RPMI8226 (cell line): ENCODE data around the gene YWHAG.
A peak's percentile ranks its signal among the peaks of the same experiment; 100 is the strongest.
"Not testable (repeated sequence)": the region's sequence is repeated elsewhere in the genome, so short reads cannot be mapped to it uniquely, and the experiment has no call there.

ENCODE experiments used
- DNase-seq: peaks from one replicate; pipeline ENCODE4 v3.0.0-alpha.2; 2015

YWHAG gene

DNA sequence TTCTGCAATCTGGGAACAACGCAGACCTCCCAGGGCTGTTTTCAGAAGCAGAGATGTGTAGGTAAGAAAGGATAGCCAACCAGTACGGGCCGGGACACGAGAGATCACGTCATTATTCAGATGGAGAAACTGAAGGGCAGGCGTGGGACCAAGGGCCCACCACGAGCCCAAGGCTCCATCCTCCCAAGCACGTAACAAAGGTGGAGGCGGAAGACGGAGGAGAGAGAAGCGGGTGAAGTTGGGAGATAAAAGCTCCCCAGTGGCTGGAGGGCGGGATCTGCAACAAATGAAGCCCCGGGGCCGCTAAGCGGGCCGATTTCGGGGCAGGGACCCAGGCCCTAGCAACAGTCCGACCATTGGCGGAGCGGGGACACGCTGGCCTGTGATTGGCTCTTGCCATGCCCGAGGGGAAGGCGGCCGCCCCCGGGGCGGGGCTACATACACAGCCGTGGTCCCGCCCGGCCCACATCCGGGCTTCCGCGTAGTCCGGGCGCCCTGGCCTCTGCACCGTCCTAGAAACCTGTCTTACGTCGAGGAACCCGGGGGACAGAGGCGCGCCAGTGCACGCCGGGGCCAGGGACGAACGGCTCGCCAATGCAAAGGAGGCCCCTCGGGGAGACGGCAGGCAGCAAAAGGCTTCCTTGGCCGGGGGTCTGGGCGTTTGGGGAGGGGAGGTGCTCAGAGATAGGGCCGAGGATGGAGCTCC is 40.9 kb downstream of the YWHAG start:
- DNase-seq, result peak; percentile 99

DNA sequence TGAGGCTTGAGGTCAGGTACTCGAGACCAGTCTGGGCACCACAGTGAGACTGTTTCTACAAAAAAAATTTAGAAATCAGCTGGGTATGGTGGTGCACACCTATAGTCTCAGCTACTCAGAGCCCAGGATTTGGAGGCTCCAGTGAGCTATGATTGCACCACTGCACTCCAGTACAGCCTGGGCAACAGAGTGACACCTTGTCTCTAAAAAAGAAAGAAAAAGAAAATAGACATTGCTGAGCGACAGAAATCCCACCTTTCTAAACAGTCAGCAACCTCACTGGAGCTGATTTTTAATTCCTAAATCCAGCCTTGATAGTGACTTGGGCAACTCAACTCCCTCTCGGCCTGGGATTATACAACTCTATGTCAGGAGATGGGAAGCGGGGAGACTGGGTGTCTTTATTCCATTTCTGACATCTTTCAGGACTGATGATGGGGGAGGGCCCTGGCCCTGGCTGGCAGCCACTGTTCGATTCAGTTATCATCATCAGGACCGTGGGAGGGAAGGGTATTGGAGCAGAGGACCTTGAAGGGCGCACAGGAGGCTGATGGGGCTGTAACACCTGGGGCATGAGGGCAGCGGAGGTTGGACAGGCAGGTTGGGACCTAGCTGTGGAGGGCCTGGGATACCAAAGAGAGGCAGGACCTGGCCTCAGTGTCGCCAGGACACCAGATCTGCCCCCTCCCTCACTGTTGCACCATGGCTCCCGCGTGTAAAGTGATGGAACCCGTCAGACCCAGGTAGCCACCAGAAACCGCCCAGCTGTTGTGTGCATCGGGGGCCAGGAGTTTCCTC is 41.6 kb downstream of the YWHAG start:
- DNase-seq, result no peak

DNA sequence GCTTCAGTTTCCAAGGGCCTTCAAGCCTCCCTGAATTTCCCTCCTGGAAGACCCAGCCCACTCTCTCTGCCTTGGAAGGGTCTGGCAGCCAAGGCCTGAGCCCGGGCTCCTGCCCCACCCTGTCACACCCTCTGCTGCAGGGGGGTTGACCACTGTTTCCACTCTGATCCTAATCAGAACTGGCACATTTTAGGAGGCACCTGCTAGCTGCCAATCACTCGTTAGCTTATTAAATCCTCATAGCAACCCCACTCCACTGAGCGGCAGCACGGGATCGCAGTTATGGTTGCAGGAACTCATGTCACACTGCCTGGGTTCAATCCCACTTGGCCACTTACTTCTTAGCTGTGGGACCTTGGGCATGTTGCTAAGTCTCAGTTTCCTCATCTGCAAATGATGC is 43.4 kb downstream of the YWHAG start:
- DNase-seq, result peak; percentile 41

DNA sequence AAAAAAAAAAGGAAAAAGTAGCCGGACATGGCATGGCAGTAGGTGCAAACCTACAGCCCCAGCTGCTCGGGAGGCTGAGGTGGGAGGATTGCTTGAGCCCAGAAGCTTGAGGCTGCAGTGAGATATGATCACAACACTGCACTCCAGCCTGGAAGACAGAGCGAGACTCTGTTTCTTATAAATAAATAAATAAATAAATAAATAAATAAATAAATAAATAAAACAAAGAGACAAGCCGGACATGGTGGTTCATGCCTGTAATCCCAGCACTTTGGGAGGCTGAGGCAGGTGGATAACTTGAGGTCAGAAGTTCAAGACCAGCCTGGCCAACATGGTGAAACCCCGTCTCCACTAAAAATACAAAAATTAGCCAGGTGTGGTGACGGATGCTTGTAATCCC is 44.1 kb downstream of the YWHAG start:
- DNase-seq, result not testable (repeated sequence)

DNA sequence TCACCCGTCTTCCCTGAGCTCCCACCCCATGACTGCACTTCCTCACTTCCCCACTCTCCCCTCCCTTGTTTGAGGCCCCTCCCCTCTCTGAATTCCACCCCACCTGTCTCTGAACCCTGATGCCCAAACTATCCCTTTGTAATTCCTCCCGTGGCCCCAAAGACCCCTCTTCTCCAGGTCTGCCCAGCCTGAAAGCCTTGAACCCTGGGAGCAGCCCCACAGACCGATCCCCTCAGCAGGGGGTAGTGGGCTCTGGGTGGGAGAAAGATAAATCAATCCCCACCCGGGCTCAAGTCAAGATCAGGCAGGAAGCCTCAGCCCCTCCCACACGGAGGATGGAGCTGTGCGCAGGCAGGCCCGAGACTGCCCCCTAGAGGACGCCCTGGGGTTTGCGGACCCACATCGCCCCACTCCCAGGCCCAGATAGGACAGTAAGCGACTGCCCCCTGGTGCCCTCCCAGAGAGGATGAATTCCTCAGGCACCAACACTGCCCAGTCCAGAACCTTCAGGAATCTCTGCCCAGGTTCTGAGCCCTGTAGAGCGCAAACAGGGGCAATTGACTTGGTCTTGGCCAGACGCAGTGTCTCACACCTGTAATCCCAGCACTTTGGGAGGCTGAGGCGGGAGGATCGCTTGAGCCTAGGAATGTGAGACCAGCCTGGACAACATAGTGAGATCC is 44.6 kb downstream of the YWHAG start:
- DNase-seq, result peak; percentile 96

DNA sequence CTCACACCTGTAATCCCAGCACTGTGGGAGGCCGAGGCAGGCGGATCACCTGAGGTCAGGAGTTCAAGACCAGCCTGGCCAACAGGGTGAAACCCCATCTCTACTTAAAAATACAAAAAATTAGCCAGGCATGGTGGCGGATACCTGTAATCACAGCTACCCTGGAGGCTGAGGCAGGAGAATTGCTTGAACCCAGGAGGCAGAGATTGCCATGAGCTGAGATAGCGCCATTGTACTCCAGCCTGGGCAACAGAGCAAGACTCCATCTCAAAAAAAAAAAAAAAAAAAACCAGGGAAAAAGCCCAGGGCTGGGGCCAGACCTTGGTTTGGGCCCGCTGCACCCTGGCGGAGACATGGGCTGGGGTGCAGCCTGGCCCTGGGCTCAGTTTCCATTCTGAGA is 47.0 kb downstream of the YWHAG start:
- DNase-seq, result not testable (repeated sequence)

DNA sequence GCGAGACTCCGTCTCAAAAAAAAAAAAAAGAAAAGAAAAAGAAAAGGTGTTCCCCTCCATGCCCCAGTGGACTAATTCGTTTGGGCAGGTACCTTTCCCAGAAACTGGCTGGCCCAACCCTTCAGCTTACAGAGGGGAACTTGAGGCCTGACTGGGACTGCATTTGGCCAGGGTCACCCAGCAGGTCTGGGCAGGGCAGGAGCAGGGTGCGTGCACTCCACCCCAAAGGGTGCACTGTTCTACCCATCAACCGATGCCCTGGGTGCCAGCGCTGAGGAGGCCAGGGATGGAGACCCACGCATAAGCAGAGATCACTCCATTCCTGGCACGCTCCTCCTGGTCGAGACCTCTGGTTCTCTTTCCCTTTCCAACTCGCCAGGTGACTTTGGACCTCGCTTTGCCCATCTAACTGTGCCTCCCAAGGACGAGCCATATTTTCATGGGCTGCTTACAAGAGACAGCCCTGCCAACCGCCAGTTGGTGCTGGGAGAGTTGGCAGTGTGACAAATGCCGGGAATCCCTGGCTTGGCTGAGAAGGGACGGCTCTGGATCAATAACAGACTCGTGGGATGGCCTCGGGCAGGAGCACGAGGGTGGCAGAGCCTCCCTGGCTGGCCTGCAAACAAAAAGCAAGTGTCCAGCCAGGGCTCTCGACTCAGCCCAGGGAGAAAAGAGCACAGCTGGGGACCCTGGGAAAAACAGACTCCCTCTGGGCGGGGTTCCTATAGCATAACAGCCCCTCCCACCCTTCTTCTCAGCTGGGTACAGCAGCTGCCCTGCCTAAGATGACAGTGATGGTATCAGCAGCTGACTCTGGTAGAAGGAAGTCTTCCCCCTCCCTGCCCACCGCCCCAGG is 48.5 kb downstream of the YWHAG start:
- peak; percentile 64 for DNase-seq

DNA sequence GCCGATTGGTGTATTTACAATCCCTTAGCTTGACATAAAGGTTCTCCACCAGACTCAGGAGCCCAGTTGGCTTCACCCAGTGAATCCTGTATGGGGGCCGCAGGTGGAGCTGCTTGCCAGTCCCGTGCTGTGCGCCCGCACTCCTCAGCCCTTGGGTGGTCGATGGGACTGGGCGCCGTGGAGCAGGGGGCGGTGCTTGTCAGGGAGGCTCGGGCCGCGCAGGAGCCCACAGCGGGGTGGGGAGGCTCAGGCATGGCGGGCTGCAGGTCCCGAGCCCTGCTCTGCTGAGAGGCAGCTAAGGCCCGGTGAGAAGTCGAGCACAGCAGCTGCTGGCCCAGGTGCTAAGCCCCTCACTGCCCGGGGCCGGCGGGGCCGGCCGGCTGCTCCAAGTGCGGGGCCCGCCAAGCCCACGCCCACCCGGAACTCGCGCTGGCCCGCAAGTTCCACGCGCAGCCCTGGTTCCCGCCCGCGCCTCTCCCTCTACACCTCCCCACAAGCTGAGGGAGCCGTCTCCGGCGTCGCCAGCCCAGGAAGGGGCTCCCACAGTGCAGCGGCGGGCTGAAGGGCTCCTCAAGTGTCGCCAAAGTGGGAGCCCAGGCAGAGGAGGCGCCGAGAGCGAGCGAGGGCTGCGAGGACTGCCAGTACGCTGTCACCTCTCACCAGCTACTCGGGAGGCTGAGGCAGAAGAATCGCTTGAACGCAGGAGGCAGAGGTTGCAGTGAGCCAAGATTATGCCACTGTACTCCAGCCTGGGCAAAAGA is 49.3 kb downstream of the YWHAG start:
- not testable (repeated sequence) for DNase-seq

DNA sequence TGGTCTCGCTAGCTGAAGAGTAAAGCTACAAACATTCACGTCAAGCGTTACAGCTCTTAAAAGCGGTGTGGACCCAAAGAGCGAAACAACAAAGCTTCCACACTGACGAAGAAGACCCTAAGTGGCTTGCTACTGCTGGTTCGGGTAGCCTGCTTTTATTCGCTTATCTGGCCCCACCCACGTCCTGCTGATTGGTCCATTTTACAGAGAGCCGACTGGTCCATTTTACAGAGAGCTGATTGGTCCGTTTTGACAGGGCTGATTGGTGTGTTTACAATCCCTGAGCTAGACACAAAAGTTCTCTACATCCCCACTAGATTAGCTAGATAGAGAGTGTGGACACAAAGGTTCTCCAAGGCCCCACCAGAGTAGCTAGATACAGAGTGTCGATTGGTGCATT is 49.9 kb downstream of the YWHAG start:
- DNase-seq, result not testable (repeated sequence)

DNA sequence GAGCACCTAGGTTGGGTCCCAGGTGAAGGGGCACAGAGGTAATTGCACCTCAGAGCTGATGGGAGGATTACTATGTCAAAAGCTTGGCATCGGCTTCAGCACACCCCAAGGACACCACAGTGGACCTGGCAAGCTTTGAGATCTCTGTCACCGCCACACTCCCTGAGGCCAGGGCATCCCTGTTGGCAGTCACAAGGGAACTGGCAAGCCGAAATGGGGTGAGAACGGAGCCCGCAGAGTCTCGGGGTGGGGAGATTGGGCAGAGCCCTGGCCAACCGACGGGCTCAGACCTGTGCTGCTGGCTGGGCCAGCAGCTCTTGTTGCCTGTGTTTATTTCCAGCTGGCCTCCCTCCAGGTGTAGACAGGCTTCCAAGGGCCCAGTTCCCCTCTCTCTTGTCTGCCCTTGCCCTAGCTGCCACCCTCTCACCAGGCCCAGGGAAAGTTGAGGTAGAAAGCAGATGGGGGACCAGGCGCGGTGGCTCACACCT is 53.9 kb downstream of the YWHAG start:
- no peak for DNase-seq

DNA sequence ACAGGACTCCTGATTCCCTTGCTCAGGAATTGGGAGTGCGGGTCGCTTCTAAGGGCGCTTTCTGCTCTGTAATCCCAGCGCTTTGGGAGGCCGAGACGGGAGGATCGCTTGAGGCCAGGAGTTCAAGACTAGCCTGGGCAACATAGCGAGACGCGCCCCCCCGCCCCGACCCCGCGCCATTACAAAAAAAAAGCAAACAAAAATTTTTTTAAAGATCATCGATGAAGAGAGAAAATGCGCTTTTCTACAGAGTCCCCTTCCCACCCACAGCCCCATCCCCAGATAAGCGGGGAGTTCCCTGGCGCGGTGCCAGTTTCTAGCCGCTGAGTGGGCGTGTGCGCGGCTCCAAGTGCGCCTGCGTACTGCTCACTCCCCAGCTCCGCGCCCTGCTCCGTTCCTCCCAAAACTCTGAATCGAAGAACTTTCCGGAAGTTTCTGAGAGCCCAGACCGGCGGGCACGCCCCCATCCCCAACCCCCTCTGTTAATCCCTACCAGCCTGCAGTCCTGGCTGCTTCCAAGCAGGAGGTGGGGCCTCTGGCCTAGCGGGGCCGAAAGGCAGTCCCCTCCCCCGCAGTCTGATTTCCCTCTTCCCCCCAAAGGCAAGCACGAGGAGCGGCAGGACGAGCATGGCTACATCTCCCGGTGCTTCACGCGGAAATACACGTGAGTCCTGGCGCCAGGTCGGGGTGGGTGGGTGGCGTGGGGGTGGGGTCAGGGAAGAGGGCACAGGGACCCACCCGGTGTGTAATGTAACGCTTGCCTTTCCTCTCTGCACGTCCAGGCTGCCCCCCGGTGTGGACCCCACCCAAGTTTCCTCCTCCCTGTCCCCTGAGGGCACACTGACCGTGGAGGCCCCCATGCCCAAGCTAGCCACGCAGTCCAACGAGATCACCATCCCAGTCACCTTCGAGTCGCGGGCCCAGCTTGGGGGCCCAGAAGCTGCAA is 55.3 kb downstream of the YWHAG start:
- DNase-seq, result peak; percentile 94

DNA sequence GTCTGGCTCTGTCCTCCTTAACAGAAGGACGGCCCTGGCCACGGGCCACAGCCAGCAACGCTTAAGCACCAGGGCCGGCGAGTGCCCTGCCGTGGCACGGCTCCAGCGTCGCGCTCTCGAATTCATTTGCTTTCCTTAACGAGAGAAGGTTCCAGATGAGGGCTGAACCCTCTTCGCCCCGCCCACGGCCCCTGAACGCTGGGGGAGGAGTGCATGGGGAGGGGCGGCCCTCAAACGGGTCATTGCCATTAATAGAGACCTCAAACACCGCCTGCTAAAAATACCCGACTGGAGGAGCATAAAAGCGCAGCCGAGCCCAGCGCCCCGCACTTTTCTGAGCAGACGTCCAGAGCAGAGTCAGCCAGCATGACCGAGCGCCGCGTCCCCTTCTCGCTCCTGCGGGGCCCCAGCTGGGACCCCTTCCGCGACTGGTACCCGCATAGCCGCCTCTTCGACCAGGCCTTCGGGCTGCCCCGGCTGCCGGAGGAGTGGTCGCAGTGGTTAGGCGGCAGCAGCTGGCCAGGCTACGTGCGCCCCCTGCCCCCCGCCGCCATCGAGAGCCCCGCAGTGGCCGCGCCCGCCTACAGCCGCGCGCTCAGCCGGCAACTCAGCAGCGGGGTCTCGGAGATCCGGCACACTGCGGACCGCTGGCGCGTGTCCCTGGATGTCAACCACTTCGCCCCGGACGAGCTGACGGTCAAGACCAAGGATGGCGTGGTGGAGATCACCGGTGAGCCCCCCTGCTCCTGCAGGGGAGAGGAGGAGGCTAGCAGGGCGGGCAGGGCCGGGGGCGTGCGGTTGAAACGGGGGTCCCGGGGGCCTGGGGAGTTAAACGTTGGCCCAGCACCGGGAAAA is 56.2 kb downstream of the YWHAG start, which contains the start of gene HSPB1:
Gene HSPB1 (plus strand): TSS at position 327 of the 855 bp plus-strand sequence. CDS start 40 bp downstream, at position 367.
- DNase-seq, result peak; percentile 99

DNA sequence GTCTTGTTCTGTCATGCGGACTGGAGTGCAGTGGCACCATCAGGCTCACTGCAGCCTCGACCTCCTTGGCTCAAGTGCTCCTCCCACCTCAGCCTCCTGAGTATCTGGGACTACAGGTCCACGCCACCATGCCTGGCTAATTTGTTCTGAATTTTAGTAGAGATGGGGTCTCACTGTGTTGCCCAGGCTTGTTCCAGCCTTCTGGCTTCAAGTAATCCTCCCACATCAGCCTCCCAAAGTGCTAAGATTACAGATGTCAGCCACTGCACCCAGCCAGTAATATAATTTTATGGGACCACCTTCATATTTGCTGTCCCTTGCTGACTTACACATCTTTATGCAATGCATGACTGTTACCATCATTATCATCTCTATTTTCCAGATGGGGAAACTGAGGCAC is 57.8 kb downstream of the YWHAG start:
- DNase-seq, result no peak

DNA sequence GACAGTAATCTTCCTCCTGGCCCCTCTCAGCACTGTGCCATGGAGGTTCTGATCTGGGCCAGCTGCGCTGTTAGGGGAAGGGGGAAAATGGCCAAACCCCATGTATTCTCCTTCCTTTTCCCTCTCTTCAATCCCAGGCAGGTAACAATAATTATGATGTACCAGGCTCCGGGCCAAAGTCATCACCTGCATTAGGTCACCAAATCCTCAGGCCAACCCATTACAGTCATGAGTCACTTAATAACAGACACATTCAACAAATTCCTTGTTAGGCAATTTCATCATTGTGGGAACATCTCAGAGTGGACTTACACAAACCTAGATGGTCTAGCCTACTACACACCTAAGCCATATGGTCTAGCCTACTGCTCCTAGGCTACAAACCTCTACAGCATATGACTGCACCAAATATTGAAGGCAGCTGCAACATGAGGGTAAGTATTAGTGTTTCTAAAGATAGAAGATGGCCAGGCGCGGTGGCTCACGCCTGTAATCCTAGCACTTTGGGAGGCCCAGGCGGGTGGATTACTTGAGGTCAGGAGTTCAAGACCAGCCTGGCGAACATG is 58.5 kb downstream of the YWHAG start:
- no peak for DNase-seq

DNA sequence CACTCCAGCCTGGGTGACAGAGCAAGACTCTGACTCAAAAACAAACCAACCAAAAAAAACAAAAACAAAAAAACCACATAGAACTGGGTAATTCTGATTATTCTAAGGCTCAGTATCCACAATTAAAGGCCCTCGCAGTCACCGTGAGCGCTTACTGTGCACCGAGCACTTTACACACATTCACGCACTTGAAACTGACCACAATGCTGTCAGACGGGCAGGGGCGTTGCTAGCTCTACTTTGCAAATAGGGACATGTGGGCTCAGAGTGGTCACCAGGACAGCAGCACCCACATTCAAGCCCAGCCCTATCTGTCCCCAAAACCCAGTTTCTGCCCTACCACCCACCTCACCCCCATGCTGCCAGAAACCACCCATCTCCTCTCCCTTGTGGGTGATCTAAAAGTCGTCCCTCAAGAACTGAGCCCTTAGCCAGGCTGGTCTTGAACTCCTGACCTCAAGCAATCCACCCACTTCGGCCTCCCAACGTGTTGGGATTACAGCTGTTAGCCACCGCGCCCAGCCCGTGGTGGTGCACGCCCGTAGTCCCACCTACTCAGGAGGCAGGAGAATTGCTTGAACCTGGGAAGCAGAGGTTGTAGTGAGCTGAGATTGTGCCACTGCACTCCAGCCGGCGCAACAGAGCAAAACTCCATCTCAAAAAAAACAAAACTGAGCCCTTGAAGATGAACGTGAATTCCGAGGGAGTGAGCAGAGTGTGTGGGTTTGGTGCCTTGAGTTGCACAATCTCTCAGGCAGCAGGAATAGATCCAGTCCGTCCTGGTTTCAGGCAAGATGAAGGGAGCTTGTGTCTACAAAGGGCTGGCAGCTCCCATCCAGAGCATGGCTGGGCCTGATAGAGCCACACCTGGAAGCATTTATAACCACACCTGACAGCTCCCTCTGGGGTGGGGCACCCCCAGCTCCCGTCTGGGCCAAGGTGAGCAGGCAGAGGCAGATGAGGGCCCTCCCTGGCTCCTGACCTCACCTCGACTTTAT is 61.7 kb downstream of the YWHAG start:
- DNase-seq, result no peak

DNA sequence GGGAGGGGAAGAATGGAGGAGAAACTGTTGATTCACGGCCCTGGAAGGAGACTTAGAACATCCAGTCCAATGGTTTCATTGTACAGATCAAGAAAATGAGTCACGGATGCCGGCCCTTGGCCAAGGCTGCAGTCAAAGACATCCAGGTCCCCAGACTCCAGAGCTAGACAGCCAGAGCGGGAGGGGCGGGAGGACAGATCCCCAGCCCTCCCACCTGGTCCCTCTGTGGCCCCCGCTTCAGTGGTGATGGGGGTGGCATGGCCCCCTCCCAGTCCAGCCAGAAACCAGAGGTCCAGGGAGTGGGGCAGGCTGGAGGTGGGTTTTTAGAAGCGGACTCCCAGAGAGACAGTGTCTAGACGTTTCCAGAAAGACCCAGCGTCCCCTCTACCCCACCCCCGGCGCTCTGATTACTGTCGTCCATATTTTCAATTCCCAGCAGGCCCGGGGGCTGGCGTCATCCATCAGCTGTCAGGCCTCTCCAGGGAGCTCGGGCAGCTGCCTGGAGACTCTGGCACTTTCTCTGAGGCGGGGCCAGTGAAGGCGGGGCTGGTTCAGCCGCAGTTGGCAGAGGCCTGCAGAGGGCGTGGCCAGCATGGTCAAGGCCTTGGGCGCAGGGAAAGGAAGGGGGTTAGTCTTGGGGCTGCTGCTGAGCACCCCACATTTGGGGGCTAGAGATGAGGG is 64.3 kb downstream of the YWHAG start:
- peak; percentile 94 for DNase-seq

DNA sequence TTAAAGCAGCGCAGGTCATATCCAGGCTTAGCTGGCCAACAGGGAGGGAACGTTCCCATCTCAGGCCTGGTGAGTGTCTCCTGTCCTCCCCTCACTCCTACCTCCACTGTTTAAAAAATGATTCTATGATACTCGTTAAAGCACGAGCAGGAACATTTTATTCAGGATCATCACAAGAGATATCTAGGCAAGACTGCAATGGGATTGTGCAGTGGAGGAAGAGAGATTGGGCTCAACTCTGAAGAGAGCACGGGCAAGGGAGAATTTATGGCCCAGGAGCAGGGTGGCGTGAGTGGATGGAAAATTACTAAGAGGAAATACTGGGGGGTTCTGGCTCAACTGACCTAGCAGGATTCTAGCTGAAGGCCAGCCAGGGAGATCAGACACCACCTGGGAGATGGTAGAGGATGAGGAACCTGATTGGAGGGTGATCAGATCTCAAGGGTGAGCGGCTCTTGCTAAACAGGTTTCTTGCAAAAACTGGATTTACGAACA is 65.3 kb downstream of the YWHAG start:
- no peak for DNase-seq
